Stimulated activated CD4-positive, alpha-beta T cell treated with anti-CD3 and anti-CD28 coated beads, TNF-alpha, amount 100 ng/mL, for 48 hours (primary cell): ENCODE measurements around the gene RFXAP.

ENCODE experiments used
- DNase-seq, 3 donors: peaks; one replicate each; pipeline ENCODE4 v3.0.0-alpha.2; 2020; ENCODE audit warnings: low read depth in 3 of 3

Gene RFXAP

DNA sequence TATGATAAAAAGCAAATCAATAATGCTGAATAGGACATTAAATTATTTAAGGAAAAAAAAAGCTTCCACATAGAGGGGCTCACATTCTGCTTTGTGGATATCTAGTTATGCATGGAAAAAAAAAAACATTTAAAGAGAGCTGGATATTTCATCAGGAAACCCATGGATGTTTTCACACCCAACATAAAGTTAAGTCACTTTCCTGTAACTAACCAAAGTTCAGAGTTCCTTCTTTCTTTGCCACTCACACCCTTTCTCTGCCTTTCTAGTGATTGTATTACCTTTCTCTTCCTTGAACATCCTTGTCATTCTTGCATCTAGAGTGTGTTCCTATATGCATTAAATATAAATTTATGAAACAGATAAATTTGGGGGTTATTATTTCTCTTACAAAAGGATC is 47.2 kb downstream of the RFXAP start:
- no peak for DNase-seq

DNA sequence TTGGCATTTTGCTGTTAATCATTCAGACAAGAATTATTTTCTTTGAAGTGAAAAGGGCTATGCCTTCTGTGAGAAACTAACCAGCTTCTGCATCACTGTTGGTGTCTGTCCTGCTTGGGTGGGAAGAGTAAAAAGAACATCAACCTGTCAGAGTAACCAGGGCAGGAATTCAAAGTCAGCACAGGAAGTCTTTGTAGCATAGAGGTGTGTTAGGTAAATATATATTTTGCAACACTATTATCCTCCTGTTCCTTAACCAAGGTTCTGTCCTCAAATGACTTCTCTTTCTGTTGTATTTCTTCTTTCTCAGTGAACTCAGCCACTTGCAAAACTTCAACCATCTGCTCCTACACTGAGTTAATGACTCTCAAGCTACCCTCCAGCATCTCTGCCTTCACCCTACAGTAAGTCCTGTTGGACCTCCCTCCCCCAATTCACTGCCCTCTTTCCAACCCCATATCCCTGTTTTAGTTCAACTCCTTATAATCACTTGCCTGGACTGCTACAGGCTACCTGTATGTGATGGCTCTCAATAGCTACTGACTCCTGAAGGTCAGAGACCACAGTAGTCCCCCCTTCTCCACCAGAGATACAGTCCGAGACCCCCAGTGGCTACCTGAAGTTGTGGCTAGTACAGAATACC is 51.1 kb downstream of the RFXAP start:
- no peak for DNase-seq

DNA sequence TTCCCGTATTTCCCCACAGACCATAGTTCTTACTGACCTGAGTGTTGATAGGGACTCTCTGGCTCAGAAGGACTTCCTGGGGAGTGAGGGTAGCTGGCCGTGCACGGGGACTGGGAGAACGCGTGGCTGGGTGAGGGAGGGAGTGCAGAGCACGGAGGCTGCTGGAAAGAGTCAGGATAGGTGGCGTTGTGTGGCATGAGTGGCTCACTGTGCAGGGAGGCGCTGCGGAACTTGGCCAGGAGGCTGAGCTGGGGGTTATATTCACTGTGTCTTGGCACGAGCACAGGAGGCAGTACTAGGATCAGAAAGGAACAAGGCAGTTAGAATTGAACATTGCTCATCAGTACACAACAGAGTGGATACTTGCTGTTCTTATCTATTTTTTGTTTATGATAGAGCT is 53.6 kb downstream of the RFXAP start:
- DNase-seq: no peak

DNA sequence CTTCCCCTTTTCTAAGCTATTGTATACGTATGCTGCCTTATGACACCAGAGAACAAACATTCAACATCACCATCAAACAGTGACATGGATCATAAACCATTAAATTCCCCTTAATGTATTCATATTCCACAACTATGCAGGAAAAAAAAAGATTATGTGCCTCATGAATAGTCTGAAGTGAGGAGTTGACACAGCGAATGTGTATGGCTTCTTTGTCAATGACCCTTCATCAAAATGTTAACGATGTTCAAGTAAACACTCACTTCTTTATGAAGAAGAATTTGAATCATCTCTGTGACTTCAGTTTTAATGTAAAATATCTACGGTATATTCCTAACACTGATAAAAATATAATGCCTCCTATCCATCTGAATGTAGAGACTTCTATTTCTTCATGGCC is 56.4 kb downstream of the RFXAP start:
- no peak for DNase-seq

DNA sequence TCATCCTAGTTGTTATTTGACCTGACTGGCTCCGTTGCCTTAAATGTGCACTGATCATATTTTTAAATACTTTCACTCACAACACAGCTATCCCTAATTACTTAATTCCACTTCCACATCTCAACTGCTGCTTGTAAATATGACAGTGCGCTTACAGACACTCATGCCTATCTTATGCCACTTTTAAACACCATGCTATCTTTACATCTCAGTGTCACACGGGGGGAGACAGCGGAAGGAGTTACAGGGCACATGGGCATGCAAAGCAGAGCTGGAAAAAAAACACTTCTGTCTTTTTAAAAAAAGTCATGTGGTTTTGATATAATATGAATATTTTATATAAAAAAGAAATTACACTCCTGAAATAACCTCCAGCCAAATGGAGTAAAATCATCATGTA is 56.9 kb downstream of the RFXAP start:
- no peak for DNase-seq
